ENCODE results near the gene HGFAC. TPM values are rescaled to one million over a fixed set of nuclear protein-coding genes. Genes with fewer than 3 reads are reported as not detected.

Gene HGFAC
- total RNA-seq, 2 donors from 2014 or later = not detected

- TF ChIP-seq, protein P1, sequence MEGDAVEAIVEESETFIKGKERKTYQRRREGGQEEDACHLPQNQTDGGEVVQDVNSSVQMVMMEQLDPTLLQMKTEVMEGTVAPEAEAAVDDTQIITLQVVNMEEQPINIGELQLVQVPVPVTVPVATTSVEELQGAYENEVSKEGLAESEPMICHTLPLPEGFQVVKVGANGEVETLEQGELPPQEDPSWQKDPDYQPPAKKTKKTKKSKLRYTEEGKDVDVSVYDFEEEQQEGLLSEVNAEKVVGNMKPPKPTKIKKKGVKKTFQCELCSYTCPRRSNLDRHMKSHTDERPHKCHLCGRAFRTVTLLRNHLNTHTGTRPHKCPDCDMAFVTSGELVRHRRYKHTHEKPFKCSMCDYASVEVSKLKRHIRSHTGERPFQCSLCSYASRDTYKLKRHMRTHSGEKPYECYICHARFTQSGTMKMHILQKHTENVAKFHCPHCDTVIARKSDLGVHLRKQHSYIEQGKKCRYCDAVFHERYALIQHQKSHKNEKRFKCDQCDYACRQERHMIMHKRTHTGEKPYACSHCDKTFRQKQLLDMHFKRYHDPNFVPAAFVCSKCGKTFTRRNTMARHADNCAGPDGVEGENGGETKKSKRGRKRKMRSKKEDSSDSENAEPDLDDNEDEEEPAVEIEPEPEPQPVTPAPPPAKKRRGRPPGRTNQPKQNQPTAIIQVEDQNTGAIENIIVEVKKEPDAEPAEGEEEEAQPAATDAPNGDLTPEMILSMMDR (IDR thresholded peaks at IDR 0.05) = no peak
- Histone ChIP-seq H3K4me3 (no peak overlapping the region), H3K27ac (no peak overlapping the region), H3K27me3 (no peaks in the 10 kb centered on the region), H3K4me1 (peaks cover 0 to 15% of the 10 kb centered on the region in 2 donors), H3K36me3 (no peaks in the 10 kb centered on the region), H3K9me3 (no peaks in the 10 kb centered on the region)
- no peak for DNase-seq (ENCODE audit: low spot score)
These were observed 36.6 kb upstream of the HGFAC start for GRCh38 chr4:3405176-3405575.

- H3K9me3 ChIP-seq = no peaks in the 10 kb centered on the region
- no peaks in the 10 kb centered on the region for H3K27me3 ChIP-seq
- TF ChIP-seq, protein P1 (IDR thresholded peaks at IDR 0.05) = no peak
- no peaks in the 10 kb centered on the region for H3K36me3 ChIP-seq
- no peak for DNase-seq (ENCODE audit: low spot score)
- no peak overlapping the region for H3K27ac ChIP-seq
- H3K4me1 ChIP-seq = peaks cover 0 to 15% of the 10 kb centered on the region in 2 donors
- H3K4me3 ChIP-seq = no peak overlapping the region
These were observed 35.7 kb upstream of the HGFAC start for GRCh38 chr4:3406021-3406420.

GRCh38 chr4:3406431-3406830 is 35.3 kb upstream of the HGFAC start:
- no peak for DNase-seq (ENCODE audit: low spot score)
- Histone ChIP-seq H3K4me1 (peaks cover 0 to 15% of the 10 kb centered on the region in 2 donors), H3K9me3 (no peaks in the 10 kb centered on the region), H3K4me3 (no peak overlapping the region), H3K27me3 (no peaks in the 10 kb centered on the region), H3K27ac (no peak overlapping the region), H3K36me3 (no peaks in the 10 kb centered on the region)
- TF ChIP-seq, protein P1 (IDR thresholded peaks at IDR 0.05) = no peak

GRCh38 chr4:3407171-3407771 is 34.5 kb upstream of the HGFAC start:
- no peak for DNase-seq (ENCODE audit: low spot score)
- TF ChIP-seq, protein P1 (IDR thresholded peaks at IDR 0.05) = no peak

GRCh38 chr4:3407930-3408792 is 33.6 kb upstream of the HGFAC start:
- Histone ChIP-seq H3K9me3 (no peaks in the 10 kb centered on the region), H3K4me3 (no peak overlapping the region), H3K4me1 (peaks cover 0 to 4% of the 10 kb centered on the region in 2 donors), H3K36me3 (no peaks in the 10 kb centered on the region), H3K27me3 (no peaks in the 10 kb centered on the region), H3K27ac (no peak overlapping the region)
- no peak for DNase-seq (ENCODE audit: low spot score)
- TF ChIP-seq, protein P1 (IDR thresholded peaks at IDR 0.05) = no peak

More at GRCh38 chr4:3407171-3407771, 34.5 kb upstream of the HGFAC start:
- H3K4me3 ChIP-seq = no peak overlapping the region
- no peaks in the 10 kb centered on the region for H3K9me3 ChIP-seq
- peaks cover 0 to 13% of the 10 kb centered on the region in 2 donors for H3K4me1 ChIP-seq
- no peak overlapping the region for H3K27ac ChIP-seq
- H3K27me3 ChIP-seq = no peaks in the 10 kb centered on the region
- H3K36me3 ChIP-seq = no peaks in the 10 kb centered on the region
